Measurements from ENCODE around the gene C1QTNF3.

The C1QTNF3 gene

GRCh38 chr5:33973271-33973670 is 69.7 kb downstream of the C1QTNF3 start:
- ATAC-seq: no peak
- Mint-ChIP-seq H3K36me3 (peaks cover 4% of the 10 kb centered on the region), H3K27me3 (no peaks in the 10 kb centered on the region), H3K4me3 (no peak overlapping the region), H3K9me3 (no peaks in the 10 kb centered on the region), H3K27ac (no peak overlapping the region), H3K4me1 (no peaks in the 10 kb centered on the region)

- Mint-ChIP-seq H3K9me3 (no peaks in the 10 kb centered on the region), H3K36me3 (no peaks in the 10 kb centered on the region), H3K27me3 (no peaks in the 10 kb centered on the region), H3K4me1 (no peaks in the 10 kb centered on the region), H3K27ac (no peak overlapping the region), H3K4me3 (no peak overlapping the region)
- ATAC-seq: no peak
These were observed 73.2 kb downstream of the C1QTNF3 start for GRCh38 chr5:33969572-33970452.

- H3K36me3 Mint-ChIP-seq: no peaks in the 10 kb centered on the region
- no peak for ATAC-seq
These were observed 74.6 kb downstream of the C1QTNF3 start for GRCh38 chr5:33968211-33969005.

More at GRCh38 chr5:33968211-33969005, 74.6 kb downstream of the C1QTNF3 start:
- Mint-ChIP-seq H3K9me3 (no peaks in the 10 kb centered on the region), H3K4me1 (no peaks in the 10 kb centered on the region), H3K27me3 (no peaks in the 10 kb centered on the region), H3K4me3 (no peak overlapping the region), H3K27ac (no peak overlapping the region)

All from stimulated activated memory B cell treated with anti-CD40 and anti-IgM and Interleukin-4, amounts not matched to agents 10 μg/mL and 1 μg/mL and 100 μg/mL, for 72 hours (primary cell).